ENCODE results near the gene DMPK. TPM values are rescaled to one million over a fixed set of nuclear protein-coding genes. Genes with fewer than 3 reads are reported as not detected.

DMPK gene
- total and polyA plus RNA-seq, 9 of the 15 experiments (the other 6 are each of a cell fraction or from before 2014, with no cell fraction given), result 0.24 to 31.3 (median 7.3) TPM

- TF ChIP-seq, protein P1, sequence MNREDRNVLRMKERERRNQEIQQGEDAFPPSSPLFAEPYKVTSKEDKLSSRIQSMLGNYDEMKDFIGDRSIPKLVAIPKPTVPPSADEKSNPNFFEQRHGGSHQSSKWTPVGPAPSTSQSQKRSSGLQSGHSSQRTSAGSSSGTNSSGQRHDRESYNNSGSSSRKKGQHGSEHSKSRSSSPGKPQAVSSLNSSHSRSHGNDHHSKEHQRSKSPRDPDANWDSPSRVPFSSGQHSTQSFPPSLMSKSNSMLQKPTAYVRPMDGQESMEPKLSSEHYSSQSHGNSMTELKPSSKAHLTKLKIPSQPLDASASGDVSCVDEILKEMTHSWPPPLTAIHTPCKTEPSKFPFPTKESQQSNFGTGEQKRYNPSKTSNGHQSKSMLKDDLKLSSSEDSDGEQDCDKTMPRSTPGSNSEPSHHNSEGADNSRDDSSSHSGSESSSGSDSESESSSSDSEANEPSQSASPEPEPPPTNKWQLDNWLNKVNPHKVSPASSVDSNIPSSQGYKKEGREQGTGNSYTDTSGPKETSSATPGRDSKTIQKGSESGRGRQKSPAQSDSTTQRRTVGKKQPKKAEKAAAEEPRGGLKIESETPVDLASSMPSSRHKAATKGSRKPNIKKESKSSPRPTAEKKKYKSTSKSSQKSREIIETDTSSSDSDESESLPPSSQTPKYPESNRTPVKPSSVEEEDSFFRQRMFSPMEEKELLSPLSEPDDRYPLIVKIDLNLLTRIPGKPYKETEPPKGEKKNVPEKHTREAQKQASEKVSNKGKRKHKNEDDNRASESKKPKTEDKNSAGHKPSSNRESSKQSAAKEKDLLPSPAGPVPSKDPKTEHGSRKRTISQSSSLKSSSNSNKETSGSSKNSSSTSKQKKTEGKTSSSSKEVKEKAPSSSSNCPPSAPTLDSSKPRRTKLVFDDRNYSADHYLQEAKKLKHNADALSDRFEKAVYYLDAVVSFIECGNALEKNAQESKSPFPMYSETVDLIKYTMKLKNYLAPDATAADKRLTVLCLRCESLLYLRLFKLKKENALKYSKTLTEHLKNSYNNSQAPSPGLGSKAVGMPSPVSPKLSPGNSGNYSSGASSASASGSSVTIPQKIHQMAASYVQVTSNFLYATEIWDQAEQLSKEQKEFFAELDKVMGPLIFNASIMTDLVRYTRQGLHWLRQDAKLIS (CRISPR knock-in tag; IDR thresholded peaks at IDR 0.05), result peak; percentile 95
- TF ChIP-seq XRCC5 (IDR thresholded peaks at IDR 0.05; ENCODE audit: low read depth, low read length), result peak; percentile 86; the same call in 1 of the 2 replicates
- no peak for TF ChIP-seq BRF1 (IDR thresholded peaks at IDR 0.05; ENCODE audit: borderline replicate concordance, extremely low read depth, insufficient read length)
- TF ChIP-seq, protein P2, sequence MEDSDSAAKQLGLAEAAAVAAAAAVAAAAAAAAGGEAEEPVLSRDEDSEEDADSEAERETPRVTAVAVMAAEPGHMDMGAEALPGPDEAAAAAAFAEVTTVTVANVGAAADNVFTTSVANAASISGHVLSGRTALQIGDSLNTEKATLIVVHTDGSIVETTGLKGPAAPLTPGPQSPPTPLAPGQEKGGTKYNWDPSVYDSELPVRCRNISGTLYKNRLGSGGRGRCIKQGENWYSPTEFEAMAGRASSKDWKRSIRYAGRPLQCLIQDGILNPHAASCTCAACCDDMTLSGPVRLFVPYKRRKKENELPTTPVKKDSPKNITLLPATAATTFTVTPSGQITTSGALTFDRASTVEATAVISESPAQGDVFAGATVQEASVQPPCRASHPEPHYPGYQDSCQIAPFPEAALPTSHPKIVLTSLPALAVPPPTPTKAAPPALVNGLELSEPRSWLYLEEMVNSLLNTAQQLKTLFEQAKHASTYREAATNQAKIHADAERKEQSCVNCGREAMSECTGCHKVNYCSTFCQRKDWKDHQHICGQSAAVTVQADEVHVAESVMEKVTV (CRISPR knock-in tag; IDR thresholded peaks at IDR 0.05), result 0 out of 2 replicates have a peak, but pooled peaks have one; percentile 22
- TF ChIP-seq MECOM (CRISPR knock-in tag; IDR thresholded peaks at IDR 0.05), result no peak
- no peak for TF ChIP-seq ZBTB40 (IDR thresholded peaks at IDR 0.05)
- no peak for TF ChIP-seq ZBTB40 (CRISPR knock-in tag; IDR thresholded peaks at IDR 0.05)
- no peak for TF ChIP-seq BRCA1 (IDR thresholded peaks at IDR 0.05)
- TF ChIP-seq BRCA1 (CRISPR knock-in tag; IDR thresholded peaks at IDR 0.05), result 0 out of 2 replicates have a peak, but pooled peaks have one; percentile 11
- TF ChIP-seq KAT8 (IDR thresholded peaks at IDR 0.05; ENCODE audit: low read depth), result no peak
- no peak for TF ChIP-seq CBX3 (IDR thresholded peaks at IDR 0.05; ENCODE audit: borderline replicate concordance in 1 of 2, low read length in 2 of 2)
- TF ChIP-seq XRCC4 (IDR thresholded peaks at IDR 0.05; ENCODE audit: extremely low read depth, insufficient read depth, insufficient read length), result no peak
Measured at GRCh38 chr19:45770192-45771101, 11.8 kb downstream of the DMPK start (continued).

Data from K562 (cell line).